Right lobe of liver (tissue), 6 donors: Measurements from ENCODE around the gene TMEM139. TPM values are rescaled to one million over a fixed set of nuclear protein-coding genes. Genes with fewer than 3 reads are reported as not detected.
A peak's percentile ranks its signal among the peaks of the same experiment; 100 is the strongest.

ENCODE experiments used
- ATAC-seq, 4 donors: fragments of 200-7000 bp; cut with Tn5 transposase; one replicate each; pipeline ENCODE4 v1.9.1; 2020; ENCODE audit warnings: mild to moderate bottlenecking in 4 of 4, moderate library complexity in 4 of 4
- DNase-seq, 3 donors: peaks; one replicate each; pipeline ENCODE4 v3.0.0-alpha.2; 2020
- H3K27ac ChIP-seq, 3 donors: fragments of 200-600 bp; one replicate each; pipeline ENCODE4 v1.8.0; 2022
- H3K27me3 ChIP-seq, 2 donors: fragments of 200-600 bp; one replicate each; pipeline ENCODE4 v1.8.0; 2022
- H3K36me3 ChIP-seq, 4 donors: fragments of 200-600 bp; sonication (generic) in 1 of 4; one replicate each; pipeline versions ENCODE4 v1.5.1 to v1.8.0; 2017 to 2022; ENCODE audit warnings: control low read depth in 1 of 4
- H3K4me1 ChIP-seq, 4 donors: fragments of 200-600 bp; sonication (generic) in 1 of 4; one replicate each; pipeline versions ENCODE4 v1.5.1 to v1.8.0; 2017 to 2022; ENCODE audit warnings: control low read depth in 1 of 4
- H3K4me3 ChIP-seq, 3 donors: fragments of 200-600 bp; one replicate each; pipeline ENCODE4 v1.8.0; 2022
- H3K9me3 ChIP-seq, 4 donors: fragments of 200-600 bp; sonication (generic) in 1 of 4; one replicate each; pipeline versions ENCODE4 v1.5.1 to v1.8.0; 2017 to 2022; ENCODE audit warnings: control low read depth in 1 of 4
- POLR2A ChIP-seq: fragments of 450-650 bp; IDR thresholded peaks from one replicate; pipeline ENCODE4 v1.6.1; 2017; ENCODE audit warnings: antibody characterized with exemption, mild to moderate bottlenecking
- WGBS: methylation state at CpG from one replicate; pipeline ENCODE4 v1.1.6; 2018; ENCODE audit warnings: low coverage, low lambda C conversion rate; ENCODE audit not compliant: insufficient coverage; ENCODE audit errors: missing lambda C conversion rate; 5-methylcytosine and 5-hydroxymethylcytosine counted together
- intact Hi-C, 2 donors: fragments of 100-400 bp; cut with DNase I; formaldehyde crosslinking; loops; one replicate each; pipeline versions ENCODE4 v1.11.2 to v1.14.1; 2022
- total RNA-seq, 6 experiments: library from RNA; depleted of rRNA in 2 of 6; stranded (reverse); fragments of >200 nt in 2 of 6; fragmentation: NEBNext Ultra II Directional in 3 of 6; extraction: Animal tissue kit (Norgen Biotek cat#: 25700) in 3 of 6; gene quantifications; one replicate each; pipeline versions ENCODE4 v1.1.0 to v1.2.4, GENCODE V29; 2016 to 2023
- TF ChIP-seq, protein P1 (sequence below), 4 donors: fragments of 200-600 bp in 3 of 4; fragments of 450-650 bp in 1 of 4; IDR thresholded peaks; one replicate each; pipeline versions ENCODE4 v1.5.1 to v1.8.0; 2016 to 2022; ENCODE audit warnings: antibody characterized with exemption in 4 of 4, mild to moderate bottlenecking in 2 of 4
- donor health status: DM: no; HTN: yes; CAD: no.
- donor health status: DM: no; HTN: no; CAD: no.
- donor health status: DM: no; HTN: no; CAD: no.
- donor health status: DM: no; HTN: yes; CAD: no.
- donor health status: DM: no; HTN: yes; CAD: no.

TMEM139 gene
- total RNA-seq, 6 experiments from 2014 or later: 7.0 to 20.8 (median 14.8) TPM

DNA sequence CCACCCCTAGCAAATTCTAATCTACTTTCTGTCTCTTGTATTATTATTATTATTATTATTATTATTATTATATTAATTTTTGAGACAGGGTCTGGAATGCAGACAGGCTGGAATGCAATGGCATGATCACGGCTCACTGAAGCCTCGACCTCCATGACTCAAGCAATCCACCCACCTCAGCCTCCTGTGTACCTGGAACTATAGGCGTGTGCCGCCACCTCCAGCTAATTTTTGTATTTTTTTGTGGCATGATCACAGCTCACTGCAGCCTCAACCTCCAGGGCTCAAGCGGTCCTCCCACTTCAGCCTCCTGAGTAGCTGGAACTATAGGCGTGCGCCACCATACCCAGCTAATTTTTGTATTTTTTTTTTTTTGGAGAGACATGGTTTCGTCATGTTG lies 2.6 kb upstream of the TMEM139 start:
- no peaks in the 10 kb centered on the region for H3K9me3 ChIP-seq
- ATAC-seq (no peak), DNase-seq (no peak)
- no peaks in the 10 kb centered on the region for H3K36me3 ChIP-seq
- WGBS: 92% methylated on average over 7 of the region's 8 CpGs
- peaks cover 0 to 18% (median 2%) of the 10 kb centered on the region in 4 donors for H3K4me1 ChIP-seq
- H3K4me3 ChIP-seq: no peak overlapping the region
- TF ChIP-seq, protein P1, sequence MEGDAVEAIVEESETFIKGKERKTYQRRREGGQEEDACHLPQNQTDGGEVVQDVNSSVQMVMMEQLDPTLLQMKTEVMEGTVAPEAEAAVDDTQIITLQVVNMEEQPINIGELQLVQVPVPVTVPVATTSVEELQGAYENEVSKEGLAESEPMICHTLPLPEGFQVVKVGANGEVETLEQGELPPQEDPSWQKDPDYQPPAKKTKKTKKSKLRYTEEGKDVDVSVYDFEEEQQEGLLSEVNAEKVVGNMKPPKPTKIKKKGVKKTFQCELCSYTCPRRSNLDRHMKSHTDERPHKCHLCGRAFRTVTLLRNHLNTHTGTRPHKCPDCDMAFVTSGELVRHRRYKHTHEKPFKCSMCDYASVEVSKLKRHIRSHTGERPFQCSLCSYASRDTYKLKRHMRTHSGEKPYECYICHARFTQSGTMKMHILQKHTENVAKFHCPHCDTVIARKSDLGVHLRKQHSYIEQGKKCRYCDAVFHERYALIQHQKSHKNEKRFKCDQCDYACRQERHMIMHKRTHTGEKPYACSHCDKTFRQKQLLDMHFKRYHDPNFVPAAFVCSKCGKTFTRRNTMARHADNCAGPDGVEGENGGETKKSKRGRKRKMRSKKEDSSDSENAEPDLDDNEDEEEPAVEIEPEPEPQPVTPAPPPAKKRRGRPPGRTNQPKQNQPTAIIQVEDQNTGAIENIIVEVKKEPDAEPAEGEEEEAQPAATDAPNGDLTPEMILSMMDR (IDR thresholded peaks at IDR 0.05): no peak
- no peak for TF ChIP-seq POLR2A
- no peaks in the 10 kb centered on the region for H3K27me3 ChIP-seq
- H3K27ac ChIP-seq: no peak overlapping the region
- intact Hi-C loops: no loop called here

DNA sequence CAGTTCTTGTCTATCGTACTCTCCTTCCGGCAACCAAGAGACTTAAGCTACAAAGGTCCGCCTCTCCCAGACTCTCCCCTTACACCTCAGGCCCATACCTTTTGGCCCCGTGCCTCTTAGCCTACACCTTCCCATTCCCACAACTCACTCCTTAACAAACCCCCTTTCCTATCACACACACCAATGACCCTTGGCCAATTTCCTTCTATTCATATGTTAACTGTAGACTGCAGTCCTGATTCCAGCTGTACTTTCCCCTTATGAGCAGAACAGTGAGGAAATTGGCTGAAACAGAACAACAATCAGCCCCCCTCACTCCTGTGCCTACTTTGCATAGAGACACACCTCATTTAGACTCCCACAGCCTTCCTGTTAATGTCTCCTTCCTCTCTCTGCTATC lies 1.4 kb upstream of the TMEM139 start:
- H3K27ac ChIP-seq: no peak overlapping the region
- H3K9me3 ChIP-seq: no peaks in the 10 kb centered on the region
- H3K4me3 ChIP-seq: no peak overlapping the region
- no peaks in the 10 kb centered on the region for H3K36me3 ChIP-seq
- WGBS: 84% methylated on average over 4 of the region's 4 CpGs
- no peak for DNase-seq
- intact Hi-C loops: no loop called here
- TF ChIP-seq POLR2A: no peak
- TF ChIP-seq, protein P1 (IDR thresholded peaks at IDR 0.05): no peak
- peaks cover 0 to 26% (median 6%) of the 10 kb centered on the region in 4 donors for H3K4me1 ChIP-seq
- no peak for ATAC-seq
- H3K27me3 ChIP-seq: no peaks in the 10 kb centered on the region

DNA sequence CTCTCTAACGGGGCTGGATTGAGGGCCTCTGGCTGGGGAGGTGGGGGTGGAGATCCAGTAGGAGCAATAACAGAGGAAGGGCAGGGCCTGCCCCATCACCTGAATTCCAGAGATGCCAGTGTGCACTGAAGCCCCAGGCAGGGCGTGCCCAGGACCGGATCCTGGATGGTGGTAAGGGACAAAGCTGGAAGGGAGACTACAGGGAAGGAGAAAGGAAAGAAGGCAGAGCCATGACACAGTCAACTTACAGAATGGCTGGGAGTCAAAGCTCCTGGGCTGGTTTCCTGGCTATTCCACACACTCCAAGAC lies 666 bp downstream of the TMEM139 start:
- no peaks in the 10 kb centered on the region for H3K9me3 ChIP-seq
- WGBS: 52% methylated on average over 3 of the region's 3 CpGs
- ATAC-seq: peak in 1 of 4 donors; percentile 3
- H3K4me1 ChIP-seq: peaks cover 0 to 39% (median 6%) of the 10 kb centered on the region in 4 donors
- peak overlapping the region in 1 of 3 donors; percentile 72 for H3K27ac ChIP-seq
- peak overlapping the region; percentile 17 to 59 (median 45) for H3K4me3 ChIP-seq
- intact Hi-C loops: no loop called here
- H3K36me3 ChIP-seq: no peaks in the 10 kb centered on the region
- no peaks in the 10 kb centered on the region for H3K27me3 ChIP-seq
- DNase-seq: peak in 1 of 3 donors; percentile 35
- no peak for TF ChIP-seq POLR2A
- TF ChIP-seq, protein P1 (IDR thresholded peaks at IDR 0.05): no peak

DNA sequence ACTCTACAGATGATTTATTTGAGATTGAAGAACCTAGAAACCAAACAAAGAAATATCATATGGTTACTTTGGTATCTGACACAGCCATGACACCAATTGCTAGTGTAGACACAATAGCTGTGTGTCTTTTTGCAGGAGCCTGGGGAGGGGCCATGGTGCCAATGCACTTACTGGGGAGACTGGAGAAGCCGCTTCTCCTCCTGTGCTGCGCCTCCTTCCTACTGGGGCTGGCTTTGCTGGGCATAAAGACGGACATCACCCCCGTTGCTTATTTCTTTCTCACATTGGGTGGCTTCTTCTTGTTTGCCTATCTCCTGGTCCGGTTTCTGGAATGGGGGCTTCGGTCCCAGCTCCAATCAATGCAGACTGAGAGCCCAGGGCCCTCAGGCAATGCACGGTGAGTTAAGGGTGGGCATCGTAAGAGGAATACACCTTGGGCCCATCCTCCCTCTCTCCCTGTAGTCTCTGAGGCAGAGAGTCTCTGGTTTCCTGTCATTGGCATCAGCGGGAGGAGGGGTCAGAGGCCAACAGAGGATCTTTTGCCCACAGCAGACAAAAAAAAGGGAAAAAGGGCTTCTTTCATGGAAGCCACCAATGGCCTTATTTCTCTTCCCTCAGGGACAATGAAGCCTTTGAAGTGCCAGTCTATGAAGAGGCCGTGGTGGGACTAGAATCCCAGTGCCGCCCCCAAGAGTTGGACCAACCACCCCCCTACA lies 1.2 kb downstream of the TMEM139 start:
- WGBS: 80% methylated on average over 3 of the region's 11 CpGs
- DNase-seq (no peak), ATAC-seq (no peak)
- Histone ChIP-seq H3K4me3 (peak overlapping the region in 1 of 3 donors; percentile 59), H3K36me3 (no peaks in the 10 kb centered on the region), H3K4me1 (peaks cover 0 to 39% (median 6%) of the 10 kb centered on the region in 4 donors), H3K9me3 (no peaks in the 10 kb centered on the region), H3K27me3 (no peaks in the 10 kb centered on the region), H3K27ac (peak overlapping the region in 1 of 3 donors; percentile 19)
- intact Hi-C loops: no loop called here
- TF ChIP-seq, protein P1 (IDR thresholded peaks at IDR 0.05): no peak
- no peak for TF ChIP-seq POLR2A
